CD14-positive monocyte (primary cell): Measurements from ENCODE around the gene PRLR. TPM values are rescaled to one million over a fixed set of nuclear protein-coding genes. Genes with fewer than 3 reads are reported as not detected.
A peak's percentile ranks its signal among the peaks of the same experiment; 100 is the strongest.

Source experiments
- DNase-seq, 3 donors: peaks; one replicate each; pipeline ENCODE4 v3.0.0-alpha.2; 2011 to 2022
- H2AFZ ChIP-seq: 2 replicates; pipeline ENCODE4 v1.6.0; 2012; ENCODE audit warnings: mild to moderate bottlenecking, low read depth, low read length, inconsistent platforms; ENCODE audit not compliant: insufficient read depth, poor library complexity, severe bottlenecking
- H3K27ac ChIP-seq, 2 donors: 1 replicate in 1 of 2; 2 replicates in 1 of 2; pipeline ENCODE4 v1.5.1; 2012 to 2013; ENCODE audit warnings: low read length in 2 of 2, control low read depth in 1 of 2, inconsistent platforms in 1 of 2, low read depth in 1 of 2, mild to moderate bottlenecking in 1 of 2
- H3K27me3 ChIP-seq, 2 donors: one replicate each; pipeline versions ENCODE4 v1.6.0 to v1.6.1; 2011 to 2013; ENCODE audit warnings: low read length in 2 of 2; ENCODE audit not compliant: control insufficient read depth in 2 of 2, insufficient read depth in 2 of 2
- H3K36me3 ChIP-seq, 2 donors: replicated peaks in 1 of 2; 1 replicate in 1 of 2; 2 replicates in 1 of 2; pipeline versions ENCODE4 v1.5.1 to v1.6.1; 2012 to 2013; ENCODE audit warnings: low read length in 2 of 2, control low read depth in 1 of 2, inconsistent platforms in 1 of 2, mild to moderate bottlenecking in 1 of 2; ENCODE audit not compliant: insufficient read depth in 2 of 2, control insufficient read depth in 1 of 2
- H3K4me1 ChIP-seq, 2 donors: 1 replicate in 1 of 2; 2 replicates in 1 of 2; pipeline versions ENCODE4 v1.5.1 to v1.6.1; 2012 to 2013; ENCODE audit warnings: low read length in 2 of 2, control low read depth in 1 of 2, inconsistent platforms in 1 of 2, mild to moderate bottlenecking in 1 of 2, moderate library complexity in 1 of 2; ENCODE audit not compliant: insufficient read depth in 2 of 2, control insufficient read depth in 1 of 2
- H3K4me2 ChIP-seq: replicated peaks from 2 replicates; pipeline ENCODE3; 2012; ENCODE audit warnings: low read length, moderate library complexity, mild to moderate bottlenecking; ENCODE audit not compliant: poor library complexity, severe bottlenecking; ENCODE audit errors: extremely low read depth
- H3K4me3 ChIP-seq, 3 experiments: fragments of 200-600 bp in 1 of 3; sonication (generic) in 1 of 3; replicated peaks in 1 of 3; 1 replicate in 2 of 3; 2 replicates in 1 of 3; pipeline ENCODE4 v1.5.1; 2011 to 2013; ENCODE audit warnings: low read length in 3 of 3, mild to moderate bottlenecking in 3 of 3, control low read depth in 2 of 3, low read depth in 2 of 3, inconsistent platforms in 1 of 3, moderate library complexity in 1 of 3
- H3K79me2 ChIP-seq: 2 replicates; pipeline ENCODE4 v1.6.0; 2012; ENCODE audit warnings: mild to moderate bottlenecking, control low read depth, inconsistent platforms, low read length, moderate library complexity; ENCODE audit not compliant: insufficient read depth
- H3K9ac ChIP-seq: 2 replicates; pipeline ENCODE4 v1.6.0; 2017; ENCODE audit warnings: low read length, mild to moderate bottlenecking; ENCODE audit not compliant: insufficient read depth, poor library complexity, severe bottlenecking
- H3K9me3 ChIP-seq, 2 donors: replicated peaks in 1 of 2; 1 replicate in 1 of 2; 2 replicates in 1 of 2; pipeline versions ENCODE4 v1.5.1 to v1.6.1; 2012 to 2013; ENCODE audit warnings: low read length in 2 of 2, control low read depth in 1 of 2; ENCODE audit not compliant: control insufficient read depth in 1 of 2, insufficient read depth in 1 of 2
- H4K20me1 ChIP-seq: 2 replicates; pipeline ENCODE4 v1.6.0; 2012; ENCODE audit warnings: mild to moderate bottlenecking, low read length, control low read depth, moderate library complexity; ENCODE audit not compliant: insufficient read depth
- H3K27ac Mint-ChIP-seq, 7 donors: one replicate each; pipeline ENCODE4 v1.8.0; 2020; ENCODE audit warnings: mild to moderate bottlenecking in 7 of 7, mixed read lengths in 7 of 7, moderate library complexity in 6 of 7, inconsistent platforms in 2 of 7
- H3K27me3 Mint-ChIP-seq, 3 donors: one replicate each; pipeline ENCODE4 v1.8.0; 2021 to 2022; ENCODE audit warnings: low read depth in 3 of 3, mild to moderate bottlenecking in 3 of 3, mixed read lengths in 3 of 3, moderate library complexity in 3 of 3, inconsistent platforms in 1 of 3
- H3K36me3 Mint-ChIP-seq, 2 donors: one replicate each; pipeline ENCODE4 v1.8.0; 2020; ENCODE audit warnings: mixed read lengths in 2 of 2, inconsistent platforms in 1 of 2, mild to moderate bottlenecking in 1 of 2
- H3K4me1 Mint-ChIP-seq: one replicate; pipeline ENCODE4 v1.8.0; 2020; ENCODE audit warnings: mild to moderate bottlenecking, mixed read lengths
- H3K4me3 Mint-ChIP-seq, 2 donors: one replicate each; pipeline ENCODE4 v1.8.0; 2020; ENCODE audit warnings: mild to moderate bottlenecking in 2 of 2, mixed read lengths in 2 of 2, moderate library complexity in 1 of 2
- H3K9me3 Mint-ChIP-seq, 7 donors: one replicate each; pipeline ENCODE4 v1.8.0; 2020 to 2022; ENCODE audit warnings: mixed read lengths in 7 of 7, mild to moderate bottlenecking in 6 of 7, moderate library complexity in 6 of 7, inconsistent platforms in 2 of 7
- WGBS: methylation state at CpG from one replicate; pipeline ENCODE4 v1.1.5; 2013; ENCODE audit warnings: missing lambda C conversion rate; ENCODE audit not compliant: insufficient coverage; 5-methylcytosine and 5-hydroxymethylcytosine counted together
- intact Hi-C, 2 donors: fragments of 100-400 bp; cut with micrococcal nuclease; formaldehyde crosslinking; loops; one replicate each; pipeline versions ENCODE4 v1.15.0 to v1.15.1; 2023
- polyA plus RNA-seq, 3 donors: library from polyadenylated mRNA; depleted of rRNA in 1 of 3; unstranded in 2 of 3; stranded (reverse) in 1 of 3; fragments of 300-500 nt in 2 of 3; fragments of >200 nt in 1 of 3; fragmentation: Illumina TruSeq in 2 of 3; gene quantifications; 1 replicate in 2 of 3; 2 replicates in 1 of 3; pipeline ENCODE4 v1.2.3, GENCODE V29; 2012 to 2021
- TF ChIP-seq, protein P1 (sequence below): fragments of 200-600 bp; IDR thresholded peaks from one replicate; pipeline ENCODE4 v1.8.0; 2022; ENCODE audit warnings: antibody characterized with exemption, mild to moderate bottlenecking

The PRLR gene
- polyA plus RNA-seq, 3 donors, result 0.12 to 1.7 (median 0.88) TPM

DNA sequence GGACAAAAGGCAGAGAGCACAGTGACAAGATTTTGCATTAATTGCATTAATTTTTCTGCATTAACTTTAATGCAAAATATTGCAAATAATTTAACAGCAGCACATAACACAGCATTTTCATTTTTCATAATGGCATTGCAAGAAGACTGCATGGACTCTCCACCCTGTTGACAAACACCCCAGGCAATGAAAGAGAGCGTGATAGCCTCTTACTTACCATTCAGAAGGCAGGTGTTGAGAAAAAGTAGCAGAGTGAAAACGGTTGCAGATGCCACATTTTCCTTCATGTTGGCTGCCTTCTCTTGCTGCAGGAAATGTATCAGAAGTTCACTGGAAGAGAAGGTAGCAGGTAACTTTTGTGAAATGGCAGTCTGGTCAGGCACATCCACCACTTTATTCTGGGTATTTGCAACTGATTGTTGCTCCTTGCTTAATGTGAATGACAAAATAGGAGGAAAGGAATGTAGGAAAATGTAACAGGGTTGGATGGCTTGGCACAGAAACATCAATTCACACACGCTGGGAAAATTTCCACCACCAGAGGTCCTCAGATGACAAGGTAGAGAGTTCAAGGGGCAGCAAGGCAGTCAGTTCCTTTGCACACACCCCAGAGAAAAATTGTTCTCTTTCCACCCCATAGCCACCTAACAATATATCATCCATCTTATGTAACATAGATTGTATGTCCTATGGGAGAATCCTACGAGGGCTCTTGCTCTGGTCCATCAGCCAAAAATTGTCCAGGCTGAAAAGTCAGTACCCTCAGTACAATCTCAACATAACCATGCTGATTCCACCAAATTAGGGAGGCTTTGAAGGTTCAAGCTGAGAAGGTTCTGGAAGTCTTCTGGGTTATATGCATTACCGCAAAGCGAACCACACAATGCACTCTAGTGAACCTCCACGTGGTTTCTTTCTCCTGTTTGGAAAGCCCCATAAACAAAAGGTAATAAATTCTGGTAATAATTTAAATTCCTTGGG, 140.7 kb downstream of the PRLR start:
- Mint-ChIP-seq H3K4me1 (no peaks in the 10 kb centered on the region), H3K9me3 (no peaks in the 10 kb centered on the region), H3K27ac (no peak overlapping the region), H3K36me3 (peaks cover 31 to 53% of the 10 kb centered on the region in 2 donors), H3K4me3 (no peak overlapping the region), H3K27me3 (peaks cover 0 to 1% (median 1%) of the 10 kb centered on the region in 3 donors)
- no peak overlapping the region for H2AFZ ChIP-seq
- TF ChIP-seq, protein P1, sequence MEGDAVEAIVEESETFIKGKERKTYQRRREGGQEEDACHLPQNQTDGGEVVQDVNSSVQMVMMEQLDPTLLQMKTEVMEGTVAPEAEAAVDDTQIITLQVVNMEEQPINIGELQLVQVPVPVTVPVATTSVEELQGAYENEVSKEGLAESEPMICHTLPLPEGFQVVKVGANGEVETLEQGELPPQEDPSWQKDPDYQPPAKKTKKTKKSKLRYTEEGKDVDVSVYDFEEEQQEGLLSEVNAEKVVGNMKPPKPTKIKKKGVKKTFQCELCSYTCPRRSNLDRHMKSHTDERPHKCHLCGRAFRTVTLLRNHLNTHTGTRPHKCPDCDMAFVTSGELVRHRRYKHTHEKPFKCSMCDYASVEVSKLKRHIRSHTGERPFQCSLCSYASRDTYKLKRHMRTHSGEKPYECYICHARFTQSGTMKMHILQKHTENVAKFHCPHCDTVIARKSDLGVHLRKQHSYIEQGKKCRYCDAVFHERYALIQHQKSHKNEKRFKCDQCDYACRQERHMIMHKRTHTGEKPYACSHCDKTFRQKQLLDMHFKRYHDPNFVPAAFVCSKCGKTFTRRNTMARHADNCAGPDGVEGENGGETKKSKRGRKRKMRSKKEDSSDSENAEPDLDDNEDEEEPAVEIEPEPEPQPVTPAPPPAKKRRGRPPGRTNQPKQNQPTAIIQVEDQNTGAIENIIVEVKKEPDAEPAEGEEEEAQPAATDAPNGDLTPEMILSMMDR, result peak; percentile 73
- intact Hi-C loops, result loop anchor here (5.0 kb wide), 1 partner anchor 838 kb away; no protein-coding TSS in a partner anchor
- H3K9ac ChIP-seq, result no peak overlapping the region
- 75% methylated on average over 1 of the region's 7 CpGs for WGBS
- no peak overlapping the region for H3K4me3 ChIP-seq
- no peaks in the 10 kb centered on the region for H4K20me1 ChIP-seq
- H3K79me2 ChIP-seq, result no peaks in the 10 kb centered on the region
- no peaks in the 10 kb centered on the region for H3K9me3 ChIP-seq
- H3K27ac ChIP-seq, result no peak overlapping the region
- H3K4me2 ChIP-seq, result no peak overlapping the region
- H3K27me3 ChIP-seq, result no peaks in the 10 kb centered on the region
- DNase-seq, result peak; percentile 17 to 41 (median 34)
- H3K36me3 ChIP-seq, result peaks cover 11 to 43% of the 10 kb centered on the region in 2 donors
- no peaks in the 10 kb centered on the region for H3K4me1 ChIP-seq

DNA sequence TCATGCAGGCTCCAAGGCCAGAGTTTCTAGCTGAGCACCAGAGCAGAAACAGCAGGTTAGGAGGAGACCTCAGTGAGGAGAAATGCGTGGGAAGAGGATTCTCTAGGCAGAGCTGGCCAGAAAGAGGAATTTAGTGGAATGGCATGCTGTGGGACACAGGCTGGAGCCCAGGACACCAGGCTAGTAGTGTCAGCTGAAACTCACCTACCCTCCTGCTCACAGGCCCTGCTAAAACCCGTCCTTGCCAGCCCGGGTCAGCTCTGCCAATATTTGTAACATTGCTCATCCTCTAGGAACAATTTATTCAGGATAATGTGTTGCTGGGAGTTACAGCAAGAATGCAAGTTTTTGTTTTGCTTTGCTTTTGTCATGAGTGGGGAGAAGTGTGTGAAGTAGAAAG, 142.3 kb downstream of the PRLR start:
- H3K4me3 ChIP-seq, result no peak overlapping the region
- WGBS, result no CpG with 5 or more reads among the region's 3 CpGs
- no peaks in the 10 kb centered on the region for H3K27me3 ChIP-seq
- no peak overlapping the region for H3K9ac ChIP-seq
- H3K4me1 ChIP-seq, result no peaks in the 10 kb centered on the region
- no peaks in the 10 kb centered on the region for H3K79me2 ChIP-seq
- no peak overlapping the region for H3K27ac ChIP-seq
- no peaks in the 10 kb centered on the region for H3K9me3 ChIP-seq
- no peaks in the 10 kb centered on the region for H4K20me1 ChIP-seq
- TF ChIP-seq, protein P1, result no peak
- H3K4me2 ChIP-seq, result no peak overlapping the region
- intact Hi-C loops, result no loop called here
- H3K4me1 Mint-ChIP-seq, result no peaks in the 10 kb centered on the region
- no peak overlapping the region for H3K4me3 Mint-ChIP-seq
- no peaks in the 10 kb centered on the region for H3K9me3 Mint-ChIP-seq
- H3K36me3 Mint-ChIP-seq, result peaks cover 39 to 65% of the 10 kb centered on the region in 2 donors
- peaks cover 17 to 59% of the 10 kb centered on the region in 2 donors for H3K36me3 ChIP-seq
- no peak overlapping the region for H2AFZ ChIP-seq
- DNase-seq, result no peak
- H3K27me3 Mint-ChIP-seq, result peaks cover 0 to 1% (median 1%) of the 10 kb centered on the region in 3 donors
- H3K27ac Mint-ChIP-seq, result peak overlapping the region in 2 of 7 donors; percentile 47 to 58
